ENCODE data around the gene TRABD2B. TPM values are rescaled to one million over a fixed set of nuclear protein-coding genes. Genes with fewer than 3 reads are reported as not detected.

TRABD2B gene
- total RNA-seq, 1 donor from 2014 or later, result under 0.01 TPM

DNA sequence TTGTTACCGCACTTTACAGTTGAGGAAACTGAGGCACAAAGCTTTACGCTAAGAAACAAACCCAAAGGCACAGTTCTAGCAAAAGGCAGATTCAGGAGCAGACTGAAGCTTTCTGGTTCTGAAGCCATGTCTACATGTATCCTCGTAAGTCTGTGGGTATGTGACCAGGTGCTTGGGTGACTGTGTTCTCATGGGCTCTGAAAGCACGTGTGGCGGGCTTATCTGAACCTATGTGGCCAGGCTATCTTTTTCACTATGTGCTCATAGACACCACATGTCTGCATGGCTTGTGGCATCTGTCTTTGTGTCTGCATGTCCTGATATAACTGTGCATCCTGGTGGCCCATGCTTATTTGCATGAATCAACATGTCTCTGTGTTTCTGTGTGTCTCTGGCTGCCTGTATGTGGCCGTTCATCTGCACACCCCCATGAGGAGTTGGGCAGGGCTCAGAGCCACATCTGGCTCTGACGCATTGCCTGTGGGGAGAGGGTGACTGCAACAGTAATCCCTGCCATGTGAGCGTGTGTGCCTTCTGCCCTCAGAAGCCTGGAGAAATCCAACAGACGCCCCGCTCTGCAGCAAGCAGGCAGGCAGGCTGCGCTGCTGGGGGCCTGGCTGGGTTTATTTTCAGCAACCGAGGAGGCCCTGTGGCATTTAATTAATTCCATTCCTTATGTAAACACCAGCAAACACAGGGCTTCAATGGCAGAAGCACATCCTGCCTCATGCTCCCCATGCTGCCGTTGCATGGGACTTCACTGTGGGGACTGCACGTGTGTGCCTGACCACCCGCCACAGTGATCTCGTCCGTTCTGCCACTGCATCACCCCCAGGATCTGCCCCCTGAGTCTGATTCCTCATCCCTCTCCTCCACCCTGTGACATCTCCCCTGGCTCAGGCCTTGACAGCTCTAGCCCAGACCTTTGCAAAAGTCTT, 115.4 kb downstream of the TRABD2B start:
- DNase-seq (ENCODE audit: low read depth in 2 of 2), result no peak

DNA sequence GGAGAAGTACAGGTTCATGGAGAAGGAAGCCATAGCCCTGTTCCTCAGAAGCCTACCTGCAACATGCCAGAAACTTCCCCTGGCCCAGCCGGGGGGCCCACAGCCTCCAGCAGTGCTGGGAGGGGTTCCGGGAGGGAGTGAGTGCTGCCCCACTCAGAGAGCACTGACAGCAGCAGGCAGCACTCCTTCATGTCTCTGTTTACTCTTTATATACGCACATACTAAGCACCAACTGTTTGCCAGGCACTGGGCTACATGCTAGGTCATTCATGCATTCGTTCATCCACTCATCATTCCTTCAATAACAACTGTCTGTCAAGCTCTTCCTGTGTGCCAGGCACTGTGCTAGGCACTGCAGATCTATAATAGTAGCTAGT, 120.6 kb downstream of the TRABD2B start:
- no peak for DNase-seq (ENCODE audit: low read depth in 2 of 2)

DNA sequence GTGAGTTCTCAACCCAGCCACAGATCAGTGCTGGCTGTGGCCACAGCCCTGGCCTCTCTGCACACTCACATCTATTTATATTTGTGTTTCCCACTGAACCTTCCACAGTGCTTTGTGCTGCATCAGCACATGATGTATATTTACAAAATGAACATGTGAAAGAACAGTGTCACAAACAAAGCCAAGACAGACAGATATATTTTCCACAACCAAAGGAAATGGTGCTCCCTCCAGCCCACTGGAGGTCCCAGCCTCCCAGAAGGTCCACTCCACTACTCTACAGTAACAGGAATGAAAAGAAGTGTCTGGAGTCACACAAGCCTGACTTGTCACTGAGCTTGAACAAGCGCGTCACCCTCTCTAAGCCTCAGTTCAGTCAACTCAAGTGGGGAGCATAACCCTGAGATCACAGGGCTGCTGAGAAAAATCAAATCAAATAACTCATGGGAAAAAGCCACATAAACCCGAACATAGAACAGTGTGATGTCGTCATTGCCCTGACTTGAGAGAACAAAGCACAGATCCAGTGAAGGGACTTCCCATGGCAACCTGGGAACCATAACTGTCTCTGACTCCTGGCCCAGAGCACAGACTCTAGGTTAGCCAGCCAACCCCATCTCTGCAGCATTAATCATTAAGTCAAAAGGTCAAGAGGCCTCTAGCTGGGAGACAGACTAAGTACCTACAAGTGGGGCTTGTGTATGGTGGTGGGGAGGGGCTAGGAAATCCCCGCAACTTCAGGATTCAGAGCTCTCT, 121.2 kb downstream of the TRABD2B start:
- DNase-seq (ENCODE audit: low read depth in 2 of 2), result no peak

DNA sequence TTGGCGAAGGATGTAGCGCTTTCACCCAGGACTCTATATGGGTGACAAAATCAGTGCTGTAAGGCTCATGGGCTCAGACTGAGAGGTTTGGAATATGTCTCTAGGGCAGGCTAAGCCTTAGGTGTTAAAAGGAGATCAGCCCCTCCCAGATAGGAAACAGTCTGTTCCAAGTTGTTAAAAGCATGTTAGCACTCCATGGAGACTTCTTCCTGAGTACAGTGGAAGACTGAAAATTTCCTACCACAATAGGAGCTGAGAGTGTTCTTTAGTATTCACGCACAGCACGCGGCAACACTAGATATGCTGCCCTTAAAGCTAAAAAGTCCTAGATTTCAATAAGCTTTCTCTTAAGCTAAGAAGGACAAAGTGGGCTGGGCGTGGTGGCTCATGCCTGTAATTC, 122.1 kb downstream of the TRABD2B start:
- DNase-seq (ENCODE audit: low read depth in 2 of 2), result no peak

DNA sequence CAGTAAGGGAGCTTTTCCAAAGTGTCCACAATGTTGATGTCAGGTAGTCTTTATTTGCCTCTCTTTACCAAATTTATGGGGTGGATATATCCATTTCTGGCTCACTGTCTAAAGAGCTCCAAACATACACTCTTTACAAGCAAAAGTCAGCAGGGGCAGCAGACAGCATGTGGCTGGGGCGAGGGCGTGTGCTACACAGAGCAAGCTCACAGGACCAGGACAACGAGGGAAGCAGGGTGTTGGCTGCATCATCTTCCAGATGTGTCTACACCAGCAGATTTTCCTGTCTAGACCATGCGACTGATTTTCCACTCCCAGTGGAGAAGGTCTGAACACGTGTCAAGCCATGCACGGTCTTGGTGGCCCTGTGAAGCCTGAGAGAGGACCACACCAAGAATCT, 123.8 kb downstream of the TRABD2B start:
- no peak for DNase-seq (ENCODE audit: low read depth in 2 of 2)

DNA sequence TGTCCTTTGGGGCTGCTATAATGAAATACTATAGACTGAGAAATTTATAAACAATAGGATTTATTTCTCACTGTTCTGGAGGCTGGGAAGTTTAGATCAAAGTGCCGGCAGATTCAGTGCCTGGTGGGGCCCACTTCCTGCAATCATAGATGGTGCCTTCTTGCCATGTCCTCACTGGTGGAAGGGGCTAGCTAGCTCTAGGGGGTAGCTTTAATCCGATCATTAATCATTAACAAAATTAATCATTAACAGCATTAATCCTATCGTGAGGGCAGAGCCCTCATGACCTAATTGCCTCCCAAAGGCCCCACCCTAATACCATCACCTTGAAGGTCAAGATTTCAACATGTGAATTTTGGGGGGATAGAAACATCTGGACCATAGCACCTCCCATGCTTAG, 124.3 kb downstream of the TRABD2B start:
- DNase-seq (ENCODE audit: low read depth in 2 of 2), result no peak

DNA sequence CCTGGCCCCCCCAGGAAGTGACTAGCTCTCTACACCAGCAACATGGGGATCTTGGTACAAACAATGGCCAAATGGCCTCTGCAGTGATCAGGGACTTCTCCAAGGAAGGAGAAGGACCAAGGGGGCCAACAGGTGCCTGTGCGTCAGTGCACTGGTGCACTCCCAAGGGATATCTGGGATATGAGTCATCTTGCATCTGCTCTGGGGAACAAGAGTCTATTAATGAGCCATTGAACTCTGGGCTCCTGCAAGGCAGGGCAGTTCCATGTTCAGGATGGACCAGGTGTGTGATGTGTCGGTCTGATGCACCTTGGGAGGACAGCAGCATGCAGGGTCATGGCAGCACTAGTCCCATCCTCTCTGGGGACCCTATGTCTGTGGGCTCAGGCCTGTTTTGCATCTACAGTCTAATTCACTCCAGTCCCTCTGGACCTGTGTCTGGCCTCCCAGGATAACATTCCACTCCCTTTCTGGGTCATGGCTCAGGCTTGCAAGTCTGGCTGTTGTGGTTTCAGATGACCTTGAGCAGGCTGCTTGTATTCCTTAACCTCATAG, 125.3 kb downstream of the TRABD2B start:
- peak in 1 of 2 donors; percentile 32 for DNase-seq (ENCODE audit: low read depth in 2 of 2)

DNA sequence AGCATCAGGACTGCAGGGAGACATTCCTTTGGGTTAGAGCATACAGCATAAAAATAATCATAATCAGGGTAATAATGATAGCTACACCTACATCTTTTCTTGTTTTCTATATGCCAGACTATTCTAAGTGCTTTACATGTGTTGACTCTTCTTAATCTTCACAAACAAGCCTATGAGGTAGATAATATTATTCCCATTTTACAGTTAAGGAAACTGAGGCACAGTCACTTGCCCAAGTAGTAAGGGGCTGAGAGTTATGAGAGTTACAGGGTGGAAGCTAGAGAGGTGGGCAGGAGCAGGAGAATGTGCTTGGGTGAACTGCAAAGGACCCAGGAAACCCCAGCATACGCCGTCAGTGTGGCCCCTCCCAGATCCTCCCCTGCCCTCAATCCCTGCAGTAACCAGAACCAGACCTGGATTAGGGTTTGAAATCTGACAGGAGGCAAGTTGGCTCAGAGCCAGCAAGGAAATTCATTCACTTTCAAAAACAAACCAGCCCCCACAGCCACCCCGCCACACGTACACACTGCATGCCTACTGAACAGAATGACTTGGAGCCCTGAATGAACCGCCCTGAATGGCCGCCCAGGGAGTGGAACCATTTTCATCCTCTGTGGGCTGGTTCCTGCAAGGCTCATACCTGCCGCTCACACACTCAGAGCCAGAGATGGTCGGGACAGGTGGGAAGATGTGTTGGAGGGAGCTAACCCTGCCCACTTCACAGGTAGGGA, 126.1 kb downstream of the TRABD2B start:
- no peak for DNase-seq (ENCODE audit: low read depth in 2 of 2)

DNA sequence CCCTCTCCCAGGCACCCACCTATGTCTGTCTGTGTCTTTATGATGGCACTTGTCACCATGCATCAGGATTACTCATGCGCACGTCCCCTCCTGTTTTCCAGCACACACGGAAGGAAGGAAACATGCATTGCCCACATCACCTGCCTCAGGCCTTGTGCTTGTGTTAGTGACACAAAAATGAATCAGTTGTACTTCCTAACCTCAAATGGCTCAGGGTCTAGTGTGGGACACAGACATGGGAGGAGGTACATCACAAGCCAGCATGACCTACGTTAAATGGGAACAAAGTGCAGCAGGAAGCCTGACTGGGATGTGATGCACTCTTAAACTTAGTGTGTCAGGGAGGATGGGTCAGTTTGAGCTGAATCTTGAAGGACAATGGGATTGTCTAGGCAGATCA, 126.7 kb downstream of the TRABD2B start:
- DNase-seq (ENCODE audit: low read depth in 2 of 2), result peak in 1 of 2 donors; percentile 4

DNA sequence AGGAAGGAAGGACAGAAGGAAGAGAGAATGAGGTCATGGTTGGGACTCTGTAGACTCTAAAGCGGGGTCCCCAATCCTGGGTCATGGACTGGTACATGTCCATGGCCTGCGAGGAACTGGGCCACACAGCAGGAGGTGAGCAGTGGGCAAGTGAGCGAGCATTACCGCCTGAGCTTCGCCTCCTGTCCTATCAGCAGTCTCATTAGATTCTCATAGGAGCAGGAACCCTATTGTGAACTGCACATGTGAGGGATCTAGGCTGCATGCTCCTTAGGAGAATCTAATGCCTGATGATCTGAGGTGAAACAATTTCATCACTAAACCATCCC, 128.9 kb downstream of the TRABD2B start:
- no peak for DNase-seq (ENCODE audit: low read depth in 2 of 2)

DNA sequence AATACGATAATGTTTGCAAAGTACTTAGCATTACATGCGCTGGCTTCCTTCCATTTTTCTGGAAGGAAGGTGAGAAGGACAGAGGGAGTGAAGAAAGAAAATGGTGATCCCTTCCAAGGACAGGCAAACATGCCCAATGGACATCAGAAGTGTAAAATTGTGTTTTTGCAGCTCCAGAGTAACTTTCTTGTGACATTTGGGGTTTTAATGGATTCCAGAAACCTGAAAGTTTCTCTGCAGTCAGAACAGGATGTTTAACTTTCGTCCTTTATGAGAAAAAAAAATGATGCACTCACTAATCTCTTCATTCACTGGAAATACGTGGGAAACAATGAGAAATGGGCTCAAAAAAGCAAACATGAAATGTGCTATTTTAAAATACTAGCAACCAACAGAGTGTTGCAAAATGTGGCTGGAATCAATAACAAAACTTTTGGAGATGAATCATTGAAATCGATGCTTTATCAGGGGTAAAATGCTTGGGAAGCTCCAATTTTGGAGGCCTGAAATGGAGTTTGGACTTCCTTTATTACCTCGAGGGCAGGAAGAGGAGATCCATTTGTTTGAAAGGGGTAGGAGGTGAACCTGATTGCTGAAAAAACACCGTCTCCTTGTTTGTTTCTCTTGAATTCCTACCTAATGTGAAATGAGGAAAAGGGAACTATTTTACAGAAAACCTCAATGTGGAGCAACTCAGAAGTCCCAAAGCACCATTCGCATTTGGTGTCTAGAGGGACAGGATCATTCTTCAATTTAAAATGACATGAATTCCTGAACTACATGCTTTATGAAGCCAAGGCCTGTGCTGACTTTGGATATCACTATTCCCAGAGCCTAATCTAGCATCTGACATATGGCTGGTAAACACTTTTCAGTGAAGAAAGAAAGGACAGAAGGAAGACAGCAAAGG, 129.5 kb downstream of the TRABD2B start:
- no peak for DNase-seq (ENCODE audit: low read depth in 2 of 2)

DNA sequence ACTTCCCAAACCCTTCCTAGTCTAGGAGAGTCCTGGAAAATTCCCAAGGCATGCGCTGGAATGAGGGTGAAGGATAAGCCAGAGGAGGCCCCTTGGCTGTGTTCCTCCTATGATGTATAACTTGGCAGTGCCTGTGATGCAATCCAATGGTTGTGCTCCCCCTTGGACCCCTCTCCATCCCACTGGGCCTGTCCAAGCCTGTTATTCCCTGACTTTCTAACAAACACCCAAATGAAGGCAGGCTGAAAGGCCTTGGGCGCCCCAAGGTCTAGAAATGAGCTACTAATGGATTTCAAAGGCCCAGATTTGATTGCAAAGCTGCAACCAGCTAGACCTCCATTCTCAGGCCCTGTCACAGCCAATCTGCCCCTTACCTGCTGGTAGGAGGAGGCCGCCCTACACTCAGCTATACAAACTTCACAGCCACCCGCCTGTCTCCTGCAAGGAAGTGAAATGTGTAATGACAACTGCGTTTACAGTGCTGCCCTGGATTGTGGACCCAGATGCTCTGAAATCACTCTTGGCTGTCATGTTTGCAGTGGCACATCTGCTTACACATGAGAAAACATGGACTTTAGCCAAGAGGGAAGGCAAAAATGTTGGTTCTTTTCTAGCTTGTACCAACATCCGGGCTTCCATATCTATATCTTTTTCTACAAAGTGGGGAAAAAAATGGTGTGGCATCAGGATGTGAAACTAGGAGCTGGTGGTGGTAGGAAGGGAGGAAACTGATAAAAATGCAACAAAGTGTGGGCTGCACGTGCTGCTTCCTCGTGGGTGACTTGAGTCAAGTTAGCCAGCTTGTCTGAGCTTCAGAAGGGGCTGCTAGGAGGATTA, 130.4 kb downstream of the TRABD2B start:
- DNase-seq (ENCODE audit: low read depth in 2 of 2), result no peak

DNA sequence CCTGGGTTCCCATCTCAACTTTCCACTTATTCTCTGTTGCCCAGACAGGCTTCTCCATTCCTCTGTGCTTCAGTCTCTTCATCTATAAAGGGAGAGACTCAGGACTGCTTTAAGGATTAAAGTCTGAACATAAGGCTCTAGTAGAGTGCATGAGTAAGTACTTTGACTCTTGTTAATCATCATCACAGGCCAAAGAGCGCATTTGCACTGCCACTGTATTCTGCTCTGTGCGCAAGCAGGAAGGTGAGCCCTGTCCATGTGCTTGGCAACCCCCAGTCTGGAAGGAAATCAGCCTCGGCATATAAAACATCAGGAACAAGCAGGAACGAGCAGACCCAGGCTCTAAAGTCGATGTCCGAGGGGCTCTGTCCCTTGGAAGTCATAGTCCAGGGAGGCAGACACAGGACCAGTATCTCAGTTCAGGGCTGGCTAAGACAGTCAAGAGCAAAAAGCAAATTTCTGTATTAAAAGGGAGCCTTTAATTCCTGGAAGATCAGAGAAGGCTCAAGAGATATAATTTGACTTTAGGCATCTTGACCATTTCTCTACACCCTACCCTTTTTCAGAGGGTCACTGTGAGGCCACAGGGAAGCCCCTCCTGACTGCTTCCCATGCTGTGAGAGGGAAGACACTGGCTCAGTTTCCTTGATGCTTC, 131.2 kb downstream of the TRABD2B start:
- no peak for DNase-seq (ENCODE audit: low read depth in 2 of 2)

DNA sequence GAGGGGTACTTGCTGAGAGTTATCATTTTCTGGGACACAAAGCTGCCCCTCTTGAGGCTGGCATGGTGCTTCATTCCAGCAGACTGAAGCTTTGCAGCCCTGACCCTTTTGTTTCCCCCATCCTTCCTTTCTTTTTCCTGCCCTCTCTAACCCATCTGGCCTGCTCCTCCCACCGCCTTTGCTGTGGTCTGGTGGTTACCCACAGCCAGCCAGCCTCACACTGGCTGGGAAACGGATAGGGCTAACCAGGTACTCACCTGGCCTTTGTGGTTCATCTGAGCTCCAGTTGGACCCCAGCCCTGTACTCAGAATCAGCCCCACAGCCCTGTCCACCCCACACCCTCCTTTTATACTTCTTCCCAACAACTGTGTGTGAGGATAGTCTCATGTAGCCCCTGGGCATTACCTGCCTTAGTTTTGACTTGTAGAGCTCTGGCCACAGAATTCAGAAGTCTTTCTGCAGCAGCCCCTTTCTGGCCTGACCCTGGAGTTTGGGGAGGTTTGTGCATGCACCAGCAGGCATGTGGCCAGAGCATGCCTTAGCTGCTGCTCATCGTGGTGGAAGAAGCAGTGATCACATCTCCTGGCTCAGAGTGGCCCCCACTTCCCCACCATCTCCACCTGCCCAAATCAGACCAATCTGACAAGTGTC, 138.0 kb downstream of the TRABD2B start:
- DNase-seq (ENCODE audit: low read depth in 2 of 2), result no peak

DNA sequence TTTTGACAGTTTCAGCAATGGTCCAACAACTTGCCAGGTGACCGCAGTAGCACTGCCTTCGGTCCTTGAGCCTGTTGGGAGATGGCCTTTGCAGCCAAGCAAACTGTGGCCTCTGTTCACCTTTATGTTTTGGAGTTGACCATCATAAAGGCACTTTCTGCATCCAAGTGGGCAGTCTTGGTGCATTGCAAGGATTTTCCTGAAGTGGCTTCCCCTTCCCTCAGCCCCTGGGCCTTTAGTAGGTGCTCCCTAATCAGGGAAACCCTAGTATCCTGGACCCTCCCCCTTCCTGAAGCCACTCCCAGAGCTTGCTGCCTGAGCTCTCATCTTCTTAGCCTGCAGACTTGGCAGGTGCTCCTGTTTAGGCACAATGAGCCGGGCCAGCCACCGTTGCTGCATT, 140.2 kb downstream of the TRABD2B start:
- no peak for DNase-seq (ENCODE audit: low read depth in 2 of 2)

DNA sequence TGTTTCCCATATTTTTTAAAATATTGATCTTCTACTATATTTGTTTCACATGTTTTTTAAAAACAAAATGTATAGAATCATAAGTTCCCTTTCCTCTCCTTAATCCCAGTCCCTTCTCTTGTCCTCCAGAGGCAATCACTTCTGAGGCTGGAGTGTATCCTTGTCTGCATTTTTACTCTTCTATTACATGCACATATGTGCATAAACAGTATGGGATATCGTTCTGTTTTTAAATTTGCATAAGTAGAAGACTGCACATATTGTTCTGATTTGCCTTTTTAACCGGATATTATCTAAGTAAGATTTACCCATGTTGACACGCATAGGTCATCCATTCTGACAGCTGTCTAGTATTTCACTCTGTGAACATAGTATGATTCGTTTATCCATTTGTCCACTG, 142.0 kb downstream of the TRABD2B start:
- DNase-seq (ENCODE audit: low read depth in 2 of 2), result no peak

DNA sequence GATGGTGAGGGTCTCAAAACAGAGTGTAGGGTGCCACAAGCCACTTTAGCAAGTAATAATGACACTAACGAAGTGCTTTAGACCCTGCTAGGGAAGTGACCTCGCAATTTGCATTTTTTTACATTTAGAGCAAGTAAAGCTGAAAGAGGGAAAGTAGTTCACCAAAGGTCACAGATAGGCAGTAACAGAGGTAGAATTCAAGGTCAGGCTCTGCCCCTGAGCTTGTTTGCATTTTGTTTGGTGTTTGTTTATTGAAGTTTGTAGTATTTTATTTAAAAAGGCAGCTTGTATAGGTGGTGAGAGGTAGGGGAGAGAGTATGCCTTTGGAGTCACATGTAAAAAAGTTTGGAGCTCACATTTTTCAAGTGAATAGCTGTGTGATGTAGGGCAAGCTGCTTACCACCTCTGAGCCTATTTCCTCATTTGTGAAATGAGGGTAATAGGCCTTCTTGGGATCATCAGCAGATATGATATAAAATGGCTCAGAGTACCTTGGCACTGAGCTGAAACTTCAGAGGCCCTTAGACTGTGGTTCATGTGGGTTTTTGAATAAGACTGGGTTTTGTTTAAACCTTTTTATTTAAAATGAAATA, 142.5 kb downstream of the TRABD2B start:
- no peak for DNase-seq (ENCODE audit: low read depth in 2 of 2)

DNA sequence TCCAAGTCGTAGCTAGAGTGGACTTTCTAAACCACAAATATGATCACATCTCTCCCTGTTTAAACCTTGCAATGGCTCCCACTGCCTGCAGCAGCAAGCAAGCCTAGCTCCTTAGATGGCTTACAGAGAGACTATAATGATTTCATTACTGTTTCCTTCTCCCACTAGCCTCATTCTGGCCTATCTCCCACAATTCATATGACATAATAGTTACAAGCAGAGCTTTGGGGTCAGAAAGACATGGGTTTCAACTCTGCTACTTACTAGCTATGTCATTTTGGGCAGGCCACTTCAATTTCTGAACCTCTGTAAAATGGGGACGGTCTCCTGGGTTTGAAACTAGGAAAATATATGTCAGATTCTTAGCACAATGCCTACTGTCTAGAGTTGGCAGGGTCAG, 143.3 kb downstream of the TRABD2B start:
- no peak for DNase-seq (ENCODE audit: low read depth in 2 of 2)

DNA sequence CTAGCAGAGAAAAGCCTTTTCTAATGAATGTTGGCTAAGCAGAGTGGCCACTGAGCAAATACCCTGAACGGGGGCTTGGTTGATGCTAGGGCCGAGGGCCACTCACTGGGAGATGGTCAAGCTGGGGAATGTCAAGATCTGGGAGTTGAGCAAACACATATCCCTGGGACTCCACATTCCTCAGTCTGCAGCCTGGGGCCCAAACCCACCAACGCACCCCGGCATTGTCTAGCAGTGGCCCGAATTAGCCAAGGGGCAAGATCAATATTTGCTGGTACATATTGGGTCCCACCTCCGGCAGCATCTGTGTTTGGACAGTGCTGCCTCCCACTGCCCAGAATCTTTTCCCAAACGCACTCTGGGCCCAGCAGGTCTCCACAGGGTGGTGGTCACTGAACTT, 144.1 kb downstream of the TRABD2B start:
- DNase-seq (ENCODE audit: low read depth in 2 of 2), result no peak

Measured in dermis microvascular lymphatic vessel endothelial cell (primary cell).